HepG2 (cell line): ENCODE data around the gene GGA1. TPM values are rescaled to one million over a fixed set of nuclear protein-coding genes. Genes with fewer than 3 reads are reported as not detected.

Source experiments
- CENPX ChIP-seq: sonication (generic); formaldehyde crosslinking; IDR thresholded peaks from 2 replicates; pipeline ENCODE4 v1.9.0; 2021; ENCODE audit warnings: mild to moderate bottlenecking, missing genetic modification reagents, moderate library complexity
- KDM5A ChIP-seq: fragments of 200-600 bp; sonication (generic); IDR thresholded peaks from 2 replicates; pipeline ENCODE4 v1.7.0; 2018; ENCODE audit warnings: antibody characterized with exemption, mild to moderate bottlenecking, low read length, borderline replicate concordance
- TP53 ChIP-seq: sonication (generic); formaldehyde crosslinking; conservative IDR thresholded peaks from 2 replicates; pipeline ENCODE4 v1.4.0; 2020; ENCODE audit warnings: missing genetic modification reagents
- ZBTB42 ChIP-seq: sonication (generic); formaldehyde crosslinking; IDR thresholded peaks from 2 replicates; pipeline ENCODE4 v1.5.0; 2020; ENCODE audit warnings: mild to moderate bottlenecking, missing genetic modification reagents
- ZNF34 ChIP-seq: sonication (generic); formaldehyde crosslinking; IDR thresholded peaks from 2 replicates; pipeline ENCODE4 v1.4.0; 2020; ENCODE audit warnings: mild to moderate bottlenecking, missing genetic modification reagents, borderline replicate concordance
- ZNF354B ChIP-seq: sonication (generic); formaldehyde crosslinking; IDR thresholded peaks from 2 replicates; pipeline ENCODE4 v1.8.0; 2022; ENCODE audit warnings: mild to moderate bottlenecking, missing genetic modification reagents
- ZNF792 ChIP-seq: IDR thresholded peaks from 2 replicates; pipeline ENCODE4 v1.6.1; 2016
- polyA plus RNA-seq, 8 experiments: library from polyadenylated mRNA; depleted of rRNA in 3 of 8; stranded (reverse) in 7 of 8; unstranded in 1 of 8; fragments of >200 nt; fragmentation: Illumina TruSeq in 4 of 8; extraction: Trizol in 4 of 8; gene quantifications; 2 replicates each; pipeline versions ENCODE4 v1.2.1 to v1.2.3, GENCODE V29; 2011 to 2016; ENCODE audit warnings: low read depth in 4 of 8, missing spikeins in 1 of 8, mixed read lengths in 1 of 8; ENCODE audit not compliant: insufficient read depth in 1 of 8
- total RNA-seq, 5 experiments: library from RNA; depleted of rRNA; stranded (reverse); fragments of >200 nt; fragmentation: Illumina TruSeq; extraction: Trizol; gene quantifications; 2 replicates each; pipeline ENCODE4 v1.2.3, GENCODE V29; 2016; ENCODE audit warnings: low read depth in 1 of 5
- TF ChIP-seq, protein P1 (sequence below): sonication (generic); formaldehyde crosslinking; IDR thresholded peaks from 2 replicates; pipeline ENCODE4 v1.5.1; 2020; ENCODE audit warnings: mild to moderate bottlenecking, moderate library complexity, missing genetic modification reagents
- TF ChIP-seq, protein P2 (sequence below): sonication (generic); formaldehyde crosslinking; IDR thresholded peaks from 2 replicates; pipeline ENCODE4 v1.8.0; 2022; ENCODE audit warnings: low read depth, missing genetic modification reagents
- TF ChIP-seq, protein P3 (sequence below): sonication (generic); formaldehyde crosslinking; IDR thresholded peaks from 2 replicates; pipeline ENCODE4 v1.4.0; 2020; ENCODE audit warnings: missing genetic modification reagents
- TF ChIP-seq, protein P4 (sequence below): sonication (generic); formaldehyde crosslinking; IDR thresholded peaks from 2 replicates; pipeline ENCODE4 v1.4.0; 2020; ENCODE audit warnings: missing genetic modification reagents
- TF ChIP-seq, protein P5 (sequence below): sonication (generic); formaldehyde crosslinking; IDR thresholded peaks from 2 replicates; pipeline ENCODE4 v1.4.0; 2020; ENCODE audit warnings: mild to moderate bottlenecking, missing genetic modification reagents
- TF ChIP-seq, protein P6 (sequence below): sonication (generic); formaldehyde crosslinking; IDR thresholded peaks from 2 replicates; pipeline ENCODE4 v1.4.0; 2020; ENCODE audit warnings: missing genetic modification reagents
- TF ChIP-seq, protein P7 (sequence below): sonication (generic); formaldehyde crosslinking; IDR thresholded peaks from 2 replicates; pipeline ENCODE4 v1.9.0; 2021; ENCODE audit warnings: missing genetic modification reagents, mild to moderate bottlenecking, borderline replicate concordance

Gene GGA1
- total and polyA plus RNA-seq, 2 of the 13 experiments (the other 11 are each of a cell fraction or from before 2014, with no cell fraction given), result 29.1 to 87.2 TPM

DNA sequence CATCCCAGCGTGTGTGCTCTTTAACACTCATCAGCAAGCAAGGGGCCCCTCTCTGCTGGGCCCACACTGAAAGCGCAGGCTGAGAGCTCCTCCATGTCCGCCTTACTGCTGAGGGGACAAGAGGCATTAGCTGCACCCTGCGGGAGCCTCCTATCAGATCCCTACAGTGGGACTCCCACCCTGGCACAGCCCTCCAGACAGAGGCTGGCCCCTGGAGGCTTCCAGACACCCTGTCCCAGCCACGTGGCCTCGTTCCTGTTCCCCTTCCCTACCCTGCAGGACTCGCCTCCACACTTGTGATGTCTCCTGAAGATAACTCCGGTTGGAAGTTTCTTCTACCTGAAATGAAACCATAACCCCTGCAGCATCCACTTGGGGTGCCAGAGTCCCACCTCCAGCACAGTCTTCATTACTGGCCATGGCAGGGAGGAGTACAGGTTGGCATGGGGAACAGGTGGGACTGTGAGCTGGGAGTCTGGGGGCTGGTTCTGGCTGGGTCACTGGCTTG lies 25.8 kb downstream of the GGA1 start (continued):
- TF ChIP-seq TP53, result no peak
- TF ChIP-seq, protein P1, sequence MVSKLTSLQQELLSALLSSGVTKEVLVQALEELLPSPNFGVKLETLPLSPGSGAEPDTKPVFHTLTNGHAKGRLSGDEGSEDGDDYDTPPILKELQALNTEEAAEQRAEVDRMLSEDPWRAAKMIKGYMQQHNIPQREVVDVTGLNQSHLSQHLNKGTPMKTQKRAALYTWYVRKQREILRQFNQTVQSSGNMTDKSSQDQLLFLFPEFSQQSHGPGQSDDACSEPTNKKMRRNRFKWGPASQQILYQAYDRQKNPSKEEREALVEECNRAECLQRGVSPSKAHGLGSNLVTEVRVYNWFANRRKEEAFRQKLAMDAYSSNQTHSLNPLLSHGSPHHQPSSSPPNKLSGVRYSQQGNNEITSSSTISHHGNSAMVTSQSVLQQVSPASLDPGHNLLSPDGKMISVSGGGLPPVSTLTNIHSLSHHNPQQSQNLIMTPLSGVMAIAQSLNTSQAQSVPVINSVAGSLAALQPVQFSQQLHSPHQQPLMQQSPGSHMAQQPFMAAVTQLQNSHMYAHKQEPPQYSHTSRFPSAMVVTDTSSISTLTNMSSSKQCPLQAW, result peak; percentile 66; the same call in 1 of the 2 replicates
- TF ChIP-seq, protein P2, sequence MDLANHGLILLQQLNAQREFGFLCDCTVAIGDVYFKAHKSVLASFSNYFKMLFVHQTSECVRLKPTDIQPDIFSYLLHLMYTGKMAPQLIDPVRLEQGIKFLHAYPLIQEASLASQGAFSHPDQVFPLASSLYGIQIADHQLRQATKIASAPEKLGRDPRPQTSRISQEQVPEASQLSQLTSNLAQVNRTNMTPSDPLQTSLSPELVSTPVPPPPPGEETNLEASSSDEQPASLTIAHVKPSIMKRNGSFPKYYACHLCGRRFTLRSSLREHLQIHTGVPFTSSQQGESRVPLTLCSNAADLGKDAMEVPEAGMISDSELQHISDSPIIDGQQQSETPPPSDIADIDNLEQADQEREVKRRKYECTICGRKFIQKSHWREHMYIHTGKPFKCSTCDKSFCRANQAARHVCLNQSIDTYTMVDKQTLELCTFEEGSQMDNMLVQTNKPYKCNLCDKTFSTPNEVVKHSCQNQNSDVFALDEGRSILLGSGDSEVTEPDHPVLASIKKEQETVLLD (CRISPR knock-in tag), result no peak
- no peak for TF ChIP-seq ZNF792 (CRISPR knock-in tag)
- TF ChIP-seq KDM5A, result no peak
- TF ChIP-seq, protein P3, sequence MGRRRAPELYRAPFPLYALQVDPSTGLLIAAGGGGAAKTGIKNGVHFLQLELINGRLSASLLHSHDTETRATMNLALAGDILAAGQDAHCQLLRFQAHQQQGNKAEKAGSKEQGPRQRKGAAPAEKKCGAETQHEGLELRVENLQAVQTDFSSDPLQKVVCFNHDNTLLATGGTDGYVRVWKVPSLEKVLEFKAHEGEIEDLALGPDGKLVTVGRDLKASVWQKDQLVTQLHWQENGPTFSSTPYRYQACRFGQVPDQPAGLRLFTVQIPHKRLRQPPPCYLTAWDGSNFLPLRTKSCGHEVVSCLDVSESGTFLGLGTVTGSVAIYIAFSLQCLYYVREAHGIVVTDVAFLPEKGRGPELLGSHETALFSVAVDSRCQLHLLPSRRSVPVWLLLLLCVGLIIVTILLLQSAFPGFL (CRISPR knock-in tag), result no peak
- TF ChIP-seq ZNF34 (CRISPR knock-in tag), result no peak
- 0 out of 2 replicates have a peak, but pooled peaks have one; percentile 5 for TF ChIP-seq ZBTB42 (CRISPR knock-in tag)
- TF ChIP-seq ZNF354B (CRISPR knock-in tag), result no peak
- TF ChIP-seq, protein P4, sequence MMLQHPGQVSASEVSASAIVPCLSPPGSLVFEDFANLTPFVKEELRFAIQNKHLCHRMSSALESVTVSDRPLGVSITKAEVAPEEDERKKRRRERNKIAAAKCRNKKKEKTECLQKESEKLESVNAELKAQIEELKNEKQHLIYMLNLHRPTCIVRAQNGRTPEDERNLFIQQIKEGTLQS (CRISPR knock-in tag), result no peak
- TF ChIP-seq, protein P5, sequence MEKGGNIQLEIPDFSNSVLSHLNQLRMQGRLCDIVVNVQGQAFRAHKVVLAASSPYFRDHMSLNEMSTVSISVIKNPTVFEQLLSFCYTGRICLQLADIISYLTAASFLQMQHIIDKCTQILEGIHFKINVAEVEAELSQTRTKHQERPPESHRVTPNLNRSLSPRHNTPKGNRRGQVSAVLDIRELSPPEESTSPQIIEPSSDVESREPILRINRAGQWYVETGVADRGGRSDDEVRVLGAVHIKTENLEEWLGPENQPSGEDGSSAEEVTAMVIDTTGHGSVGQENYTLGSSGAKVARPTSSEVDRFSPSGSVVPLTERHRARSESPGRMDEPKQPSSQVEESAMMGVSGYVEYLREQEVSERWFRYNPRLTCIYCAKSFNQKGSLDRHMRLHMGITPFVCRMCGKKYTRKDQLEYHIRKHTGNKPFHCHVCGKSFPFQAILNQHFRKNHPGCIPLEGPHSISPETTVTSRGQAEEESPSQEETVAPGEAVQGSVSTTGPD (CRISPR knock-in tag), result no peak
- TF ChIP-seq CENPX (CRISPR knock-in tag), result no peak
- TF ChIP-seq, protein P6, sequence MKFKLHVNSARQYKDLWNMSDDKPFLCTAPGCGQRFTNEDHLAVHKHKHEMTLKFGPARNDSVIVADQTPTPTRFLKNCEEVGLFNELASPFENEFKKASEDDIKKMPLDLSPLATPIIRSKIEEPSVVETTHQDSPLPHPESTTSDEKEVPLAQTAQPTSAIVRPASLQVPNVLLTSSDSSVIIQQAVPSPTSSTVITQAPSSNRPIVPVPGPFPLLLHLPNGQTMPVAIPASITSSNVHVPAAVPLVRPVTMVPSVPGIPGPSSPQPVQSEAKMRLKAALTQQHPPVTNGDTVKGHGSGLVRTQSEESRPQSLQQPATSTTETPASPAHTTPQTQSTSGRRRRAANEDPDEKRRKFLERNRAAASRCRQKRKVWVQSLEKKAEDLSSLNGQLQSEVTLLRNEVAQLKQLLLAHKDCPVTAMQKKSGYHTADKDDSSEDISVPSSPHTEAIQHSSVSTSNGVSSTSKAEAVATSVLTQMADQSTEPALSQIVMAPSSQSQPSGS (CRISPR knock-in tag), result no peak
- TF ChIP-seq, protein P7, sequence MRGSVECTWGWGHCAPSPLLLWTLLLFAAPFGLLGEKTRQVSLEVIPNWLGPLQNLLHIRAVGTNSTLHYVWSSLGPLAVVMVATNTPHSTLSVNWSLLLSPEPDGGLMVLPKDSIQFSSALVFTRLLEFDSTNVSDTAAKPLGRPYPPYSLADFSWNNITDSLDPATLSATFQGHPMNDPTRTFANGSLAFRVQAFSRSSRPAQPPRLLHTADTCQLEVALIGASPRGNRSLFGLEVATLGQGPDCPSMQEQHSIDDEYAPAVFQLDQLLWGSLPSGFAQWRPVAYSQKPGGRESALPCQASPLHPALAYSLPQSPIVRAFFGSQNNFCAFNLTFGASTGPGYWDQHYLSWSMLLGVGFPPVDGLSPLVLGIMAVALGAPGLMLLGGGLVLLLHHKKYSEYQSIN (CRISPR knock-in tag), result no peak
